Right lobe of liver (tissue), 6 donors: Measurements from ENCODE around the gene ODF2L. TPM values are rescaled to one million over a fixed set of nuclear protein-coding genes. Genes with fewer than 3 reads are reported as not detected.
A peak's percentile ranks its signal among the peaks of the same experiment; 100 is the strongest.

Experiments
- ATAC-seq, 4 donors: fragments of 200-7000 bp; cut with Tn5 transposase; one replicate each; pipeline ENCODE4 v1.9.1; 2020; ENCODE audit warnings: mild to moderate bottlenecking in 4 of 4, moderate library complexity in 4 of 4
- DNase-seq, 3 donors: peaks; one replicate each; pipeline ENCODE4 v3.0.0-alpha.2; 2020
- H3K27ac ChIP-seq, 3 donors: fragments of 200-600 bp; one replicate each; pipeline ENCODE4 v1.8.0; 2022
- H3K27me3 ChIP-seq, 2 donors: fragments of 200-600 bp; one replicate each; pipeline ENCODE4 v1.8.0; 2022
- H3K36me3 ChIP-seq, 4 donors: fragments of 200-600 bp; sonication (generic) in 1 of 4; one replicate each; pipeline versions ENCODE4 v1.5.1 to v1.8.0; 2017 to 2022; ENCODE audit warnings: control low read depth in 1 of 4
- H3K4me1 ChIP-seq, 4 donors: fragments of 200-600 bp; sonication (generic) in 1 of 4; one replicate each; pipeline versions ENCODE4 v1.5.1 to v1.8.0; 2017 to 2022; ENCODE audit warnings: control low read depth in 1 of 4
- H3K4me3 ChIP-seq, 3 donors: fragments of 200-600 bp; one replicate each; pipeline ENCODE4 v1.8.0; 2022
- H3K9me3 ChIP-seq, 4 donors: fragments of 200-600 bp; sonication (generic) in 1 of 4; one replicate each; pipeline versions ENCODE4 v1.5.1 to v1.8.0; 2017 to 2022; ENCODE audit warnings: control low read depth in 1 of 4
- CTCF ChIP-seq, 4 donors: fragments of 200-600 bp in 3 of 4; fragments of 450-650 bp in 1 of 4; IDR thresholded peaks; one replicate each; pipeline versions ENCODE4 v1.5.1 to v1.8.0; 2016 to 2022; ENCODE audit warnings: antibody characterized with exemption in 4 of 4, mild to moderate bottlenecking in 2 of 4
- POLR2A ChIP-seq: fragments of 450-650 bp; IDR thresholded peaks from one replicate; pipeline ENCODE4 v1.6.1; 2017; ENCODE audit warnings: antibody characterized with exemption, mild to moderate bottlenecking
- WGBS: methylation state at CpG from one replicate; pipeline ENCODE4 v1.1.6; 2018; ENCODE audit warnings: low coverage, low lambda C conversion rate; ENCODE audit not compliant: insufficient coverage; ENCODE audit errors: missing lambda C conversion rate; 5-methylcytosine and 5-hydroxymethylcytosine counted together
- intact Hi-C, 2 donors: fragments of 100-400 bp; cut with DNase I; formaldehyde crosslinking; loops; one replicate each; pipeline versions ENCODE4 v1.11.2 to v1.14.1; 2022
- total RNA-seq, 6 experiments: library from RNA; depleted of rRNA in 2 of 6; stranded (reverse); fragments of >200 nt in 2 of 6; fragmentation: NEBNext Ultra II Directional in 3 of 6; extraction: Animal tissue kit (Norgen Biotek cat#: 25700) in 3 of 6; gene quantifications; one replicate each; pipeline versions ENCODE4 v1.1.0 to v1.2.4, GENCODE V29; 2016 to 2023
- donor health status: DM: no; HTN: yes; CAD: no.
- donor health status: DM: no; HTN: no; CAD: no.
- donor health status: DM: no; HTN: no; CAD: no.
- donor health status: DM: no; HTN: yes; CAD: no.
- donor health status: DM: no; HTN: yes; CAD: no.

Gene ODF2L
- total RNA-seq, 6 experiments from 2014 or later: 3.9 to 8.6 (median 5.7) TPM

GRCh38 chr1:86396498-86396890 is 371 bp upstream of the ODF2L start:
- intact Hi-C loops: no loop called here
- H3K36me3 ChIP-seq: no peaks in the 10 kb centered on the region
- H3K27me3 ChIP-seq: no peaks in the 10 kb centered on the region
- peak overlapping the region; percentile 27 to 68 (median 35) for H3K27ac ChIP-seq
- 5% methylated on average over 9 of the region's 9 CpGs for WGBS
- TF ChIP-seq CTCF (IDR thresholded peaks at IDR 0.05): no peak
- no peak for TF ChIP-seq POLR2A
- H3K9me3 ChIP-seq: no peaks in the 10 kb centered on the region
- no peaks in the 10 kb centered on the region for H3K4me1 ChIP-seq
- no peak for DNase-seq
- H3K4me3 ChIP-seq: peak overlapping the region; percentile 73 to 77 (median 77)
- ATAC-seq: peak in 3 of 4 donors; percentile 2 to 16 (median 7)

- WGBS: 70% methylated on average over 2 of the region's 2 CpGs
- H3K27me3 ChIP-seq: no peaks in the 10 kb centered on the region
- no peak overlapping the region for H3K4me3 ChIP-seq
- H3K27ac ChIP-seq: no peak overlapping the region
- H3K9me3 ChIP-seq: no peaks in the 10 kb centered on the region
- intact Hi-C loops: no loop called here
- DNase-seq (no peak), ATAC-seq (no peak)
- no peaks in the 10 kb centered on the region for H3K36me3 ChIP-seq
- TF ChIP-seq CTCF (IDR thresholded peaks at IDR 0.05): no peak
- no peak for TF ChIP-seq POLR2A
- H3K4me1 ChIP-seq: no peaks in the 10 kb centered on the region
Observed at GRCh38 chr1:86394416-86394815, 1.7 kb downstream of the ODF2L start.

DNA sequence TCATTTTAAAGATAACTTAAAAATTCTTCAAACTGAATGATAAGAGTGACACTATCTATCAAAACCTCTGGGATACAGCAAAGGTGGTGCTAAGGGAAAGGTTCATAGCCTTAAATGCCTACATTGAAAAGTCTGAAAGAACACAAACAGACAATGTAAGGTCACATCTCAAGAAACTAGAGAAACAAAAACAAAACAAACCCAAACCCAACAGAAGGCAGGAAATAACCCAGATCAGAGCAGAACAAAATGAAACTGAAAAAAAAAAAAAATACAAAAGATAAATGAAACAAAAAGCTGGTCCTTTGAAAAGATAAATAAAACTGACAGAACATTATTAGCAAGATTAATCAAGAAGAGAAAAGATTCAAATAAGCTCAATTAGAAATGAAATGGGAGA is 6.8 kb downstream of the ODF2L start:
- no peaks in the 10 kb centered on the region for H3K36me3 ChIP-seq
- intact Hi-C loops: no loop called here
- peak in 1 of 4 donors; percentile 35 for ATAC-seq
- no peaks in the 10 kb centered on the region for H3K9me3 ChIP-seq
- DNase-seq: no peak
- H3K27ac ChIP-seq: peak overlapping the region in 1 of 3 donors; percentile 29
- H3K4me1 ChIP-seq: no peaks in the 10 kb centered on the region
- no peak overlapping the region for H3K4me3 ChIP-seq
- no peaks in the 10 kb centered on the region for H3K27me3 ChIP-seq
- no peak for TF ChIP-seq CTCF (IDR thresholded peaks at IDR 0.05)
- TF ChIP-seq POLR2A: no peak

- Histone ChIP-seq H3K27ac (peak overlapping the region in 1 of 3 donors; percentile 29), H3K27me3 (no peaks in the 10 kb centered on the region), H3K36me3 (no peaks in the 10 kb centered on the region), H3K9me3 (no peaks in the 10 kb centered on the region), H3K4me3 (no peak overlapping the region), H3K4me1 (no peaks in the 10 kb centered on the region)
- DNase-seq (no peak), ATAC-seq (no peak)
- TF ChIP-seq POLR2A (no peak), CTCF (IDR thresholded peaks at IDR 0.05) (no peak)
- intact Hi-C loops: no loop called here
Observed at GRCh38 chr1:86388777-86389176, 7.3 kb downstream of the ODF2L start.

GRCh38 chr1:86387916-86388627 is 8.1 kb downstream of the ODF2L start:
- intact Hi-C loops: no loop called here
- Histone ChIP-seq H3K27me3 (no peaks in the 10 kb centered on the region), H3K4me3 (no peak overlapping the region), H3K9me3 (no peaks in the 10 kb centered on the region), H3K27ac (no peak overlapping the region), H3K36me3 (no peaks in the 10 kb centered on the region), H3K4me1 (no peaks in the 10 kb centered on the region)
- ATAC-seq: no peak
- WGBS: 80% methylated on average over 3 of the region's 3 CpGs
- no peak for DNase-seq
- TF ChIP-seq CTCF (IDR thresholded peaks at IDR 0.05) (no peak), POLR2A (no peak)
